T-helper 2 cell (primary cell): Measurements from ENCODE around the gene CFAP100.

Experiments used
- DNase-seq, 5 experiments: peaks; one replicate each; pipeline versions ENCODE4 v3.0.0 to v3.0.0-alpha.2; 2012 to 2022

CFAP100 gene

GRCh38 chr3:126406389-126407296 lies 11.9 kb downstream of the CFAP100 start:
- DNase-seq: no peak

GRCh38 chr3:126407412-126408044 lies 12.8 kb downstream of the CFAP100 start:
- DNase-seq: no peak

- DNase-seq: no peak
Observed at GRCh38 chr3:126408099-126408498, 13.4 kb downstream of the CFAP100 start.

- no peak for DNase-seq
Observed at GRCh38 chr3:126412841-126413692, 18.4 kb downstream of the CFAP100 start.

GRCh38 chr3:126413693-126414080 lies 19.0 kb downstream of the CFAP100 start:
- DNase-seq: no peak

GRCh38 chr3:126414406-126414805 lies 19.7 kb downstream of the CFAP100 start:
- DNase-seq: no peak

- no peak for DNase-seq
Observed at GRCh38 chr3:126414961-126415660, 20.4 kb downstream of the CFAP100 start.

- no peak for DNase-seq
Observed at GRCh38 chr3:126415661-126416591, 21.2 kb downstream of the CFAP100 start.

- no peak for DNase-seq
Observed at GRCh38 chr3:126416943-126417342, 22.2 kb downstream of the CFAP100 start.

- DNase-seq: no peak
Observed at GRCh38 chr3:126417515-126417914, 22.8 kb downstream of the CFAP100 start.

- no peak for DNase-seq
Observed at GRCh38 chr3:126417981-126418530, 23.3 kb downstream of the CFAP100 start.

- DNase-seq: no peak
Observed at GRCh38 chr3:126418661-126419131, 24.0 kb downstream of the CFAP100 start.

- no peak for DNase-seq
Observed at GRCh38 chr3:126419151-126419703, 24.5 kb downstream of the CFAP100 start.

- DNase-seq: no peak
Observed at GRCh38 chr3:126419886-126420786, 25.4 kb downstream of the CFAP100 start.

GRCh38 chr3:126421573-126422119 lies 26.9 kb downstream of the CFAP100 start:
- DNase-seq: no peak

GRCh38 chr3:126422121-126422520 lies 27.4 kb downstream of the CFAP100 start:
- no peak for DNase-seq

- DNase-seq: no peak
Observed at GRCh38 chr3:126422571-126423091, 27.9 kb downstream of the CFAP100 start.

GRCh38 chr3:126423191-126424038 lies 28.7 kb downstream of the CFAP100 start:
- DNase-seq: no peak
